SHP77 treated with DMSO at 0.1 percent for 48 hours (cell line): Measurements from ENCODE around the gene GJB2.
"Not testable (repeated sequence)": the region's sequence is repeated elsewhere in the genome, so short reads cannot be mapped to it uniquely, and the experiment has no call there.

ENCODE experiments used
- DNase-seq: peaks from one replicate; lab custom pipeline; 2025; lab: John Stamatoyannopoulos, UW

Gene GJB2

GRCh38 chr13:20165417-20166257 lies 27.1 kb downstream of the GJB2 start:
- no peak for DNase-seq

DNA sequence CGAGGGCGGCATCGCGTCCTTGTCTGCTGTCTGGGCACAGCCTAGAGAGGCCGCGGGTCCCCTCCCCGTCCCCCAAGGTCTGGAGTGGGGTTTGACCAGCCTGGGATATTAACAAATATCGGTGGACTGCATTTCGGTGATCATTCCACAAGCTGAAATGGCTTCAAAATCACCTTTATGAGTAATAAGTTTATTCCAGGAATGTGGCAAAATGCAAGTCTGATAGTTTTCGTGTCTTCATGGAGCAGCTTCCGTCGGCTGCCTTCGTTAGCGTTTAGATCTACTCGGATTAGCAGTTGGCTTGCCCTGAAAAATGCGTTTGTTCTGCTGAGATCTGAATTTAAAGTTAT lies 30.8 kb downstream of the GJB2 start:
- no peak for DNase-seq

DNA sequence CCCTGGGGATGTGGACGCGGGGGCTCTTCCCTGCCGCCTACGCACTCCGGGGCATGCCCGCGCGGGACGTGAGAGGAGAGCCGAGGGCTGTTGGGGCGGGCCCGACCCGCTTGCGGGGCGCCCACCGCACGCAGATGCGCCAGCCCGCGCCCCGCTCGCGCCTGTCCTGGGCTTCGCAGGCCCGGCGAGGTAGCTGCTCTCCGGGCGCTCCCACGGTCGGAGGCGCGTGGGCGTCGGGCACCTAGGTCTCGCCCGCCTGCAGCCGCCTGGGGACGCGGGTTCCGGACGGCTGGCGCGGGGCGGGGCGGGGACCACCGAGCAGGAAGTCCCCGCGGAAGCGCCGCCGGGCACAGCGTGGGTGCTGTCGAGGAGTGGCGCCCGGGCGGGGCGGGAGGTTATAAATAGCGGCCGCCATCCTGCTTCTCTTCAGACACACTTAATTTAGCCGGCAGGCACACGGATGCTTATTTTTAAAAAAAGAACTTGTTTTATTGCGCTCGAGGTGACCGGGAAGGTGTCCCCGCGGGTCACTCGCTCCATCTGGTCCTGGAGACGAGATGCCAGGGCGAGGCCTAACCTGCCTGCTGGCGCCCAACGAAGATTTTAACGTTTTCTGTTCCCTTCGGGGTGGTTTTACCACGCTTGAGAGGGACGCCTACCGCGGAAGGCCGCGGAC lies 31.3 kb downstream of the GJB2 start:
- DNase-seq, result no peak

DNA sequence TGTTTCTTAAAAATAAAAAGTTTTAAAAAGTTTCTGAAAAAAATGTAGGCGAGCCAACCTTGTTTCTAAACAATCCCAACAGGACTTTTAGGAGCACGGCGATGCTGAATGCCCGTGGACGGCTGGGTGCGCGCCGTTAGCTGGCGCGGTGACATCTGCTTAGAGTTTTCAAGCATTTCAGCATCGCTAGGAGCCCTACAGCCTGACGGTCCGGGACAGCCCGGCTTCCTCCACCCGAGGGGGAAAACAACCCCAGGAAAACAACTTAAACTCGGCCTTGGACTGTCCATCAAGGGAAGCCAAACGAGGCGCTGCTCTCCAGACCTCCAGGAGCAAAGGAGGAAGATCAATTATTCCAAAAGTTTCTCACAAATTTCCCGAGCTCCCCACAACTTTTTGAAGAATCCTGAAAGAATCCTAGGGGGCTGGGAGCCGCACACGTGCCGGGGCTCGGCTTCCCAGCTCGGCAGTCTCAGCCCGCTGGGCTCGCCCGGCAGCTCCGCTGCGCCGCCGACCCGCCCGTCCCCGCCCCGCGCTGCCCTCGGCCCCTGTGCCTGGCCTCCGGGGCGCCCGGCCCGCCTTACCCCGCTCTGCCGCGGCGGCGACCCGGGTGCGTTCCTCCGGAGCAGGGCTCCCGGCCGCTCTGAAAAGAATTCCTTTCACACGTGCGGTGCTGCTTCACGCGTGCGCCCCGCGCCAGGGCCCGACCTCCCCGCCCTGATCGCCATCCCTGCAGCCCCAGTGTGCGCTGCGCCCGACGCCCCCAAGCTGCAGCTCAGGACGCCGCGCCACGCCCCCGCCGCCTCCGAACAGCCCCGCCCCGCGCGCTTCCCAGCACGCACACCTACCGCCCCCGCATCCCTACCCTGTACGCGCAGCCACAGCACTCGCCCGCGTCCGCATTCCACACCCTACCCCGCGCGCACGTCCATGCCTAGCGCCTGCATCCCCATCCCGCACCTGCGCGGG lies 32.1 kb downstream of the GJB2 start, which contains the start of gene GJA3:
GJA3 (minus strand) TSS at position 747 of the 969 bp plus-strand sequence. CDS start 17,764 bp downstream, outside the sequence.
- no peak for DNase-seq

DNA sequence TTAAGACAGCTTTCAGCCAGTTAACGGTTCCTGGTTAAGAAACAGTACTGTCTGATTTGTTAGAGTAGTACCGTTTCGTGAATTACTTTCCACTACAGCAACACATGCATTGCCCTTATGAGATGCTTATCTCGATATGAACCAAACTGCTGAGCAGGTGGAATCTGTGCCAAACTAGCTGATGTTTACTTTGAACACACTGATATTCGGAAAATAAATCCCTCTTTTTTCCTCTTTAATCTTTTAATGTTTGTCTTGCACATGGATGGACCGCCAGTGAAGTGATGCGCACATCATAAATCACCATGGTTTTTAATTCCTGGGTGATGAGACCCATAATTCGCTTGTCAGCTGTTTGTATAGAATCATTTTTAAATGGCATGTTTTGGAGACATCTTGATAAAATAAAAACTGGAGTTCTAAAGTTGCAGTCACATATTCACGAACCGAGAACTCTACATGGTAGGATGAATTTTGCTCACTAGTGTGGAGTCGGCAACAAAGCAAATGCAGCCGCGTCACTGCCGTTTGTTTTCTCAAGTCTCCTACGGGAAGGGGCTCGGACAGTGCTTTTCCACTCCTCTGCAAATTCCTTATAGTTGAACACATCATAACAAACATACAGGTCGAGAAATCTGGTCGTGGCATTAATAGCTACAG lies 33.0 kb downstream of the GJB2 start:
- DNase-seq, result peak; percentile 14

- DNase-seq, result no peak
Observed at GRCh38 chr13:20157151-20157796, 35.5 kb downstream of the GJB2 start.

- DNase-seq, result no peak
Observed at GRCh38 chr13:20156702-20157101, 36.0 kb downstream of the GJB2 start.

DNA sequence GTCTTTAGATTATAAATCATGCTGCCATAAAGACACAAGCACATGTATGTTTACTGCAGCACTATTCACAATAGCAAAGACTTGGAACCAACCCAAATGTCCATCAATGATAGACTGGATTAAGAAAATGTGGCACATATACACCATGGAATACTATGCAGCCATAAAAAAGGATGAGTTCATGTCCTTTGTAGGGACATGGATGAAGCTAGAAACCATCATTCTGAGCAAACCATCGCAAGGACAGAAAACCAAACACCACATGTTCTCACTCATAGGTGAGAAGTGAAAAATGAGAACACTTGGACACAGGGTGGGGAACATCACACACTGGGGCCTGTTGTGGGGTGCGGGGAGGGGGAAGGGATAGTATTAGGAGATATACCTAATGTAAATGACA lies 39.4 kb downstream of the GJB2 start:
- DNase-seq, result not testable (repeated sequence)

GRCh38 chr13:20151612-20152011 lies 41.1 kb downstream of the GJB2 start:
- DNase-seq, result no peak

- DNase-seq, result no peak
Observed at GRCh38 chr13:20151016-20151415, 41.7 kb downstream of the GJB2 start.

- no peak for DNase-seq
Observed at GRCh38 chr13:20150561-20150960, 42.2 kb downstream of the GJB2 start.

DNA sequence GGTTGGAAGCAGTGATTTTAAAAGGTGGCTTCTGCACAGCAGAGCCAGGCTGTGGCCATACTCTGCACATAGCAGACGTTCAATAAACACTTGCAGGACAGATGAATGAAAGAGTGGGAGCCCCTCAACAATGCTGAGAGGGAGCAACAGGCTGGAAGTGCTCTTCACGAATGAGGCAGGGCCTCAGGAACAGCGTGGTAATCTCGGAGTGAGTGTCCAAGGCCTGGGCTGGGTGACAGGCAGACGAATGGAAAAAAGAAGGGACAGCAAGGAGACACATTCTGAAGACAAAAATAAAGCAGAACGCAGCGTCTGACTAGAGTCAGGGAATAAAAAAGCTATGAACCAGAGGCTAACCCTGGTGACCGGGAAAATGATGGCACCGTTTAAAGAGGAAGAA lies 43.0 kb downstream of the GJB2 start:
- DNase-seq, result no peak

- DNase-seq, result no peak
Observed at GRCh38 chr13:20148501-20149183, 44.1 kb downstream of the GJB2 start.

GRCh38 chr13:20146381-20146780 lies 46.4 kb downstream of the GJB2 start:
- no peak for DNase-seq

- DNase-seq, result no peak
Observed at GRCh38 chr13:20145521-20145920, 47.2 kb downstream of the GJB2 start.

GRCh38 chr13:20144141-20144850 lies 48.4 kb downstream of the GJB2 start:
- DNase-seq, result no peak

- no peak for DNase-seq
Observed at GRCh38 chr13:20142927-20143480, 49.7 kb downstream of the GJB2 start.

DNA sequence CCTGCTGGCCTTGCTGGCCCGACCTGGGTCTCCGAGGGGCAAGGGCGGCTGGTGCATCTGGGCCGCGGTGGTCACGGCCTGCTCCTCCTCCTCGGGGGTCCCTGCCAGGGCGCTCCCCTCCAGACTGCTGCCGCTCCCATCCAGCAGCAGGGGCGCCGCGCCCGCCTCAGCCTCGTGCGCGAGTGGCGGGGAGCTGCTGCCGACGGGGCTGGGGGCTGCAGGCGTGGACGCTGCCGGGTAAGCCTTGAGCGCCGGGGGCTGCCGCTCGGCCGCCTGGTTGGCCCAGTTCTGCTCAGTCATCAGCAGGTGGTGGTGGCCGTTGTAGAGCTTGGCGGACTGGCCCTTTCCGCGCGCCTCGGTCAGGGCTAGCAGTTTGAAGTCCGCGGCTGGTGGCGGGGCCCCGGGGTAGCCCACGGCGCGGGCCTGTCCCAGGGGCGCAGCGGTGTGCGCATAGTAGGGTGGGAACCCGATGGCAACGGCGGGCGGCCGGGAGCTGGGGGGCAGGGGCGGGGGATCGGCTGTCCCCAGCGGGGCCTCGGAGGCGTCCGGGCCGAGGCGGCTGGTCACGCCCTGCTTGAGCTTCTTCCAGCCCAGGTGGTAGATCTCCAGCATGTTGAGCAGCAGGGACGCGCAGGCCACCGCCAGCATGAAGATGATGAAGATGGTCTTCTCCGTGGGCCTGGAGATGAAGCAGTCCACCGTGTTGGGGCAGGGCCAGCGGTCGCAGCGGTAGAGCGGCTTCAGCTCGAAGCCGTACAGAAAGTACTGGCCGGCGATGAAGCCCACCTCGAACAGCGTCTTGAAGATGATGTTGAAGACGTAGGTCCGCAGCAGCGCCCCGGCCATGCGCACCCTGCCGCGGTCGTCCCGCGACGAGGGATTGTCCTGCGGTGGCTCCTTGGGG lies 50.5 kb downstream of the GJB2 start:
- DNase-seq, result no peak
